ENCODE data around the gene HYAL3. TPM values are rescaled to one million over a fixed set of nuclear protein-coding genes. Genes with fewer than 3 reads are reported as not detected.
"Not testable (repeated sequence)": the region's sequence is repeated elsewhere in the genome, so short reads cannot be mapped to it uniquely, and the experiment has no call there.

HYAL3 gene
- total and polyA plus RNA-seq, 9 donors, result 1.3 to 3.0 (median 2.2) TPM

GRCh38 chr3:50264964-50265485, 34.2 kb downstream of the HYAL3 start:
- peaks cover 5% of the 10 kb centered on the region for H3K36me3 ChIP-seq (ENCODE audit: control insufficient read depth, insufficient read depth, low read length)
- peak; percentile 68 for DNase-seq
- peaks cover 96% of the 10 kb centered on the region for H3K4me1 ChIP-seq (ENCODE audit: control insufficient read depth, insufficient read depth, low read length)
- no peaks in the 10 kb centered on the region for H3K9me3 ChIP-seq (replicated peaks; ENCODE audit: control insufficient read depth, low read depth, low read length)
- H3K27ac ChIP-seq (ENCODE audit: low read length), result peak overlapping the region; percentile 96
- H3K27me3 ChIP-seq (ENCODE audit: control insufficient read depth, insufficient read depth, low read length), result no peaks in the 10 kb centered on the region
- no peak overlapping the region for H3K4me3 ChIP-seq (ENCODE audit: low read length)
- WGBS (ENCODE audit: insufficient coverage), result 33% methylated on average over 3 of the region's 7 CpGs

GRCh38 chr3:50264383-50264963, 34.7 kb downstream of the HYAL3 start:
- peaks cover 94% of the 10 kb centered on the region for H3K4me1 ChIP-seq (ENCODE audit: control insufficient read depth, insufficient read depth, low read length)
- no peak overlapping the region for H3K4me3 ChIP-seq (ENCODE audit: low read length)
- WGBS (ENCODE audit: insufficient coverage), result 11% methylated on average over 3 of the region's 7 CpGs
- peak; percentile 98 for DNase-seq
- H3K36me3 ChIP-seq (ENCODE audit: control insufficient read depth, insufficient read depth, low read length), result peaks cover 5% of the 10 kb centered on the region
- no peaks in the 10 kb centered on the region for H3K27me3 ChIP-seq (ENCODE audit: control insufficient read depth, insufficient read depth, low read length)
- H3K9me3 ChIP-seq (replicated peaks; ENCODE audit: control insufficient read depth, low read depth, low read length), result no peaks in the 10 kb centered on the region
- H3K27ac ChIP-seq (ENCODE audit: low read length), result peak overlapping the region; percentile 96

- DNase-seq, result no peak
- no peaks in the 10 kb centered on the region for H3K27me3 ChIP-seq (ENCODE audit: control insufficient read depth, insufficient read depth, low read length)
- H3K4me3 ChIP-seq (ENCODE audit: low read length), result no peak overlapping the region
- H3K36me3 ChIP-seq (ENCODE audit: control insufficient read depth, insufficient read depth, low read length), result peaks cover 12% of the 10 kb centered on the region
- H3K9me3 ChIP-seq (replicated peaks; ENCODE audit: control insufficient read depth, low read depth, low read length), result no peaks in the 10 kb centered on the region
- peaks cover 94% of the 10 kb centered on the region for H3K4me1 ChIP-seq (ENCODE audit: control insufficient read depth, insufficient read depth, low read length)
- peak overlapping the region; percentile 96 for H3K27ac ChIP-seq (ENCODE audit: low read length)
- WGBS (ENCODE audit: insufficient coverage), result 59% methylated on average over 3 of the region's 6 CpGs
Measured at GRCh38 chr3:50263478-50264382, 35.5 kb downstream of the HYAL3 start.

GRCh38 chr3:50262778-50263177, 36.4 kb downstream of the HYAL3 start:
- DNase-seq, result no peak
- no peak overlapping the region for H3K4me3 ChIP-seq (ENCODE audit: low read length)
- H3K36me3 ChIP-seq (ENCODE audit: control insufficient read depth, insufficient read depth, low read length), result peaks cover 21% of the 10 kb centered on the region
- peak overlapping the region; percentile 61 for H3K27ac ChIP-seq (ENCODE audit: low read length)
- no peaks in the 10 kb centered on the region for H3K27me3 ChIP-seq (ENCODE audit: control insufficient read depth, insufficient read depth, low read length)
- H3K9me3 ChIP-seq (replicated peaks; ENCODE audit: control insufficient read depth, low read depth, low read length), result no peaks in the 10 kb centered on the region
- peaks cover 92% of the 10 kb centered on the region for H3K4me1 ChIP-seq (ENCODE audit: control insufficient read depth, insufficient read depth, low read length)
- WGBS (ENCODE audit: insufficient coverage), result 64% methylated on average over 2 of the region's 7 CpGs

- not testable (repeated sequence) for H3K4me3 ChIP-seq (ENCODE audit: low read length); DNase-seq; H3K9me3 ChIP-seq (replicated peaks; ENCODE audit: control insufficient read depth, low read depth, low read length); H3K27me3 ChIP-seq (ENCODE audit: control insufficient read depth, insufficient read depth, low read length)
- Histone ChIP-seq H3K27ac (ENCODE audit: low read length) (peak overlapping the region; percentile 99), H3K4me1 (ENCODE audit: control insufficient read depth, insufficient read depth, low read length) (peaks cover 91% of the 10 kb centered on the region), H3K36me3 (ENCODE audit: control insufficient read depth, insufficient read depth, low read length) (peaks cover 27% of the 10 kb centered on the region)
- no CpG with 5 or more reads among the region's 4 CpGs for WGBS (ENCODE audit: insufficient coverage)
Measured at GRCh38 chr3:50262200-50262599, 37.0 kb downstream of the HYAL3 start.

- Histone ChIP-seq H3K9me3 (replicated peaks; ENCODE audit: control insufficient read depth, low read depth, low read length) (no peaks in the 10 kb centered on the region), H3K27ac (ENCODE audit: low read length) (peak overlapping the region; percentile 99), H3K4me3 (ENCODE audit: low read length) (peak overlapping the region; percentile 68), H3K27me3 (ENCODE audit: control insufficient read depth, insufficient read depth, low read length) (no peaks in the 10 kb centered on the region), H3K36me3 (ENCODE audit: control insufficient read depth, insufficient read depth, low read length) (peaks cover 34% of the 10 kb centered on the region), H3K4me1 (ENCODE audit: control insufficient read depth, insufficient read depth, low read length) (peaks cover 84% of the 10 kb centered on the region)
- no CpG with 5 or more reads among the region's 2 CpGs for WGBS (ENCODE audit: insufficient coverage)
- DNase-seq, result no peak
Measured at GRCh38 chr3:50261505-50261904, 37.7 kb downstream of the HYAL3 start.

- Histone ChIP-seq H3K9me3 (replicated peaks; ENCODE audit: control insufficient read depth, low read depth, low read length) (no peaks in the 10 kb centered on the region), H3K27me3 (ENCODE audit: control insufficient read depth, insufficient read depth, low read length) (no peaks in the 10 kb centered on the region), H3K4me1 (ENCODE audit: control insufficient read depth, insufficient read depth, low read length) (peaks cover 83% of the 10 kb centered on the region), H3K27ac (ENCODE audit: low read length) (peak overlapping the region; percentile 99), H3K4me3 (ENCODE audit: low read length) (peak overlapping the region; percentile 68), H3K36me3 (ENCODE audit: control insufficient read depth, insufficient read depth, low read length) (peaks cover 39% of the 10 kb centered on the region)
- 48% methylated on average over 3 of the region's 5 CpGs for WGBS (ENCODE audit: insufficient coverage)
- DNase-seq, result no peak
Measured at GRCh38 chr3:50260942-50261441, 38.2 kb downstream of the HYAL3 start.

- peak overlapping the region; percentile 99 for H3K27ac ChIP-seq (ENCODE audit: low read length)
- H3K9me3 ChIP-seq (replicated peaks; ENCODE audit: control insufficient read depth, low read depth, low read length), result no peaks in the 10 kb centered on the region
- H3K36me3 ChIP-seq (ENCODE audit: control insufficient read depth, insufficient read depth, low read length), result peaks cover 46% of the 10 kb centered on the region
- peak overlapping the region; percentile 68 for H3K4me3 ChIP-seq (ENCODE audit: low read length)
- DNase-seq, result peak; percentile 97
- no peaks in the 10 kb centered on the region for H3K27me3 ChIP-seq (ENCODE audit: control insufficient read depth, insufficient read depth, low read length)
- peaks cover 77% of the 10 kb centered on the region for H3K4me1 ChIP-seq (ENCODE audit: control insufficient read depth, insufficient read depth, low read length)
- WGBS (ENCODE audit: insufficient coverage), result under 1% methylated on average over 62 of the region's 70 CpGs
Measured at GRCh38 chr3:50260027-50260941, 38.9 kb downstream of the HYAL3 start.

- no peaks in the 10 kb centered on the region for H3K9me3 ChIP-seq (replicated peaks; ENCODE audit: control insufficient read depth, low read depth, low read length)
- WGBS (ENCODE audit: insufficient coverage), result 58% methylated on average over 18 of the region's 18 CpGs
- H3K4me3 ChIP-seq (ENCODE audit: low read length), result peak overlapping the region; percentile 10
- DNase-seq, result peak; percentile 70
- peaks cover 53% of the 10 kb centered on the region for H3K36me3 ChIP-seq (ENCODE audit: control insufficient read depth, insufficient read depth, low read length)
- peak overlapping the region; percentile 99 for H3K27ac ChIP-seq (ENCODE audit: low read length)
- H3K4me1 ChIP-seq (ENCODE audit: control insufficient read depth, insufficient read depth, low read length), result peaks cover 77% of the 10 kb centered on the region
- no peaks in the 10 kb centered on the region for H3K27me3 ChIP-seq (ENCODE audit: control insufficient read depth, insufficient read depth, low read length)
Measured at GRCh38 chr3:50259432-50260026, 39.7 kb downstream of the HYAL3 start.

Measured in muscle of leg (tissue), 11 donors.